ENCODE results near the gene UNG. TPM values are rescaled to one million over a fixed set of nuclear protein-coding genes. Genes with fewer than 3 reads are reported as not detected.
"Not testable (repeated sequence)": the region's sequence is repeated elsewhere in the genome, so short reads cannot be mapped to it uniquely, and the experiment has no call there.

UNG gene
- total RNA-seq, 4 donors from 2014 or later = 31.9 to 57.5 (median 46.9) TPM

- intact Hi-C loops (cut with DNase I; ENCODE audit: low total_unique reads) = no loop called here
- WGBS, 2 donors = 74 to 81% methylated on average over 2 of the region's 2 CpGs
- no peak for TF ChIP-seq POLR2A (IDR thresholded peaks at IDR 0.05)
- TF ChIP-seq, protein P1, sequence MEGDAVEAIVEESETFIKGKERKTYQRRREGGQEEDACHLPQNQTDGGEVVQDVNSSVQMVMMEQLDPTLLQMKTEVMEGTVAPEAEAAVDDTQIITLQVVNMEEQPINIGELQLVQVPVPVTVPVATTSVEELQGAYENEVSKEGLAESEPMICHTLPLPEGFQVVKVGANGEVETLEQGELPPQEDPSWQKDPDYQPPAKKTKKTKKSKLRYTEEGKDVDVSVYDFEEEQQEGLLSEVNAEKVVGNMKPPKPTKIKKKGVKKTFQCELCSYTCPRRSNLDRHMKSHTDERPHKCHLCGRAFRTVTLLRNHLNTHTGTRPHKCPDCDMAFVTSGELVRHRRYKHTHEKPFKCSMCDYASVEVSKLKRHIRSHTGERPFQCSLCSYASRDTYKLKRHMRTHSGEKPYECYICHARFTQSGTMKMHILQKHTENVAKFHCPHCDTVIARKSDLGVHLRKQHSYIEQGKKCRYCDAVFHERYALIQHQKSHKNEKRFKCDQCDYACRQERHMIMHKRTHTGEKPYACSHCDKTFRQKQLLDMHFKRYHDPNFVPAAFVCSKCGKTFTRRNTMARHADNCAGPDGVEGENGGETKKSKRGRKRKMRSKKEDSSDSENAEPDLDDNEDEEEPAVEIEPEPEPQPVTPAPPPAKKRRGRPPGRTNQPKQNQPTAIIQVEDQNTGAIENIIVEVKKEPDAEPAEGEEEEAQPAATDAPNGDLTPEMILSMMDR (IDR thresholded peaks at IDR 0.05) = no peak
- no peak for DNase-seq (ENCODE audit: low spot score in 2 of 2)
- H3K4me3 ChIP-seq (ENCODE audit: low read depth, poor library complexity, severe bottlenecking) = no peak overlapping the region
Measured at GRCh38 chr12:109137055-109137454, 39.7 kb downstream of the UNG start.

GRCh38 chr12:109139360-109139759, 42.0 kb downstream of the UNG start:
- no peak overlapping the region for H3K4me3 ChIP-seq (ENCODE audit: low read depth, poor library complexity, severe bottlenecking)
- intact Hi-C loops (cut with DNase I; ENCODE audit: low total_unique reads) = no loop called here
- DNase-seq (ENCODE audit: low spot score in 2 of 2) = no peak
- WGBS, 2 donors = 96 to 97% methylated on average over 9 of the region's 9 CpGs
- TF ChIP-seq, protein P1 (IDR thresholded peaks at IDR 0.05) = no peak
- no peak for TF ChIP-seq POLR2A (IDR thresholded peaks at IDR 0.05)

GRCh38 chr12:109139791-109140190, 42.4 kb downstream of the UNG start:
- WGBS, 2 donors = 79 to 90% methylated on average over 7 of the region's 7 CpGs
- intact Hi-C loops (cut with DNase I; ENCODE audit: low total_unique reads) = no loop called here
- TF ChIP-seq POLR2A (IDR thresholded peaks at IDR 0.05) = no peak
- TF ChIP-seq, protein P1 (IDR thresholded peaks at IDR 0.05) = no peak
- H3K4me3 ChIP-seq (ENCODE audit: low read depth, poor library complexity, severe bottlenecking) = no peak overlapping the region
- DNase-seq (ENCODE audit: low spot score in 2 of 2) = no peak

- intact Hi-C loops (cut with DNase I; ENCODE audit: low total_unique reads) = no loop called here
- WGBS, 2 donors = 94 to 96% methylated on average over 4 of the region's 4 CpGs
Measured at GRCh38 chr12:109140560-109140959, 43.2 kb downstream of the UNG start.

GRCh38 chr12:109144224-109144623, 46.8 kb downstream of the UNG start:
- 56 to 58% methylated on average over 4 of the region's 4 CpGs for WGBS, 2 donors
- intact Hi-C loops (cut with DNase I; ENCODE audit: low total_unique reads) = no loop called here
- TF ChIP-seq, protein P1 (IDR thresholded peaks at IDR 0.05) = no peak
- no peak for TF ChIP-seq POLR2A (IDR thresholded peaks at IDR 0.05)
- no peak overlapping the region for H3K4me3 ChIP-seq (ENCODE audit: low read depth, poor library complexity, severe bottlenecking)
- DNase-seq (ENCODE audit: low spot score in 2 of 2) = no peak

More at GRCh38 chr12:109140560-109140959, 43.2 kb downstream of the UNG start:
- TF ChIP-seq, protein P1 (IDR thresholded peaks at IDR 0.05) = no peak
- TF ChIP-seq POLR2A (IDR thresholded peaks at IDR 0.05) = no peak
- DNase-seq (ENCODE audit: low spot score in 2 of 2) = no peak
- H3K4me3 ChIP-seq (ENCODE audit: low read depth, poor library complexity, severe bottlenecking) = no peak overlapping the region

GRCh38 chr12:109147126-109147525, 49.7 kb downstream of the UNG start:
- H3K4me3 ChIP-seq (ENCODE audit: low read depth, poor library complexity, severe bottlenecking); intact Hi-C loops (cut with DNase I; ENCODE audit: low total_unique reads); DNase-seq (ENCODE audit: low spot score in 2 of 2): not testable (repeated sequence)
- 92 to 100% methylated on average over 1 of the region's 1 CpG for WGBS, 2 donors
